SK-N-SH (cell line): ENCODE results near the gene WDR82.

Experiments used
- FOXM1 ChIP-seq: IDR thresholded peaks from 2 replicates; pipeline ENCODE4 v1.4.0; 2012; ENCODE audit warnings: low read depth, mild to moderate bottlenecking
- POLR2AphosphoS5 ChIP-seq: IDR thresholded peaks from 2 replicates; pipeline ENCODE4 v1.6.1; 2012; ENCODE audit warnings: low read depth, low read length
- RFX5 ChIP-seq: IDR thresholded peaks from 2 replicates; pipeline ENCODE4 v1.6.1; 2012; ENCODE audit warnings: mild to moderate bottlenecking, improper control_type of control experiment, low read length
- SIN3A ChIP-seq: IDR thresholded peaks from 2 replicates; pipeline ENCODE4 v1.6.1; 2012; ENCODE audit warnings: low read depth, mild to moderate bottlenecking, low read length, moderate library complexity, borderline replicate concordance
- TF ChIP-seq, protein P1 (sequence below): fragments of 200-600 bp; sonication (generic); IDR thresholded peaks from 2 replicates; pipeline ENCODE4 v1.6.1; 2017; ENCODE audit warnings: antibody characterized with exemption, mild to moderate bottlenecking, moderate library complexity

- TF ChIP-seq RFX5 (no peak), FOXM1 (no peak), SIN3A (no peak), POLR2AphosphoS5 (no peak)
- TF ChIP-seq, protein P1, sequence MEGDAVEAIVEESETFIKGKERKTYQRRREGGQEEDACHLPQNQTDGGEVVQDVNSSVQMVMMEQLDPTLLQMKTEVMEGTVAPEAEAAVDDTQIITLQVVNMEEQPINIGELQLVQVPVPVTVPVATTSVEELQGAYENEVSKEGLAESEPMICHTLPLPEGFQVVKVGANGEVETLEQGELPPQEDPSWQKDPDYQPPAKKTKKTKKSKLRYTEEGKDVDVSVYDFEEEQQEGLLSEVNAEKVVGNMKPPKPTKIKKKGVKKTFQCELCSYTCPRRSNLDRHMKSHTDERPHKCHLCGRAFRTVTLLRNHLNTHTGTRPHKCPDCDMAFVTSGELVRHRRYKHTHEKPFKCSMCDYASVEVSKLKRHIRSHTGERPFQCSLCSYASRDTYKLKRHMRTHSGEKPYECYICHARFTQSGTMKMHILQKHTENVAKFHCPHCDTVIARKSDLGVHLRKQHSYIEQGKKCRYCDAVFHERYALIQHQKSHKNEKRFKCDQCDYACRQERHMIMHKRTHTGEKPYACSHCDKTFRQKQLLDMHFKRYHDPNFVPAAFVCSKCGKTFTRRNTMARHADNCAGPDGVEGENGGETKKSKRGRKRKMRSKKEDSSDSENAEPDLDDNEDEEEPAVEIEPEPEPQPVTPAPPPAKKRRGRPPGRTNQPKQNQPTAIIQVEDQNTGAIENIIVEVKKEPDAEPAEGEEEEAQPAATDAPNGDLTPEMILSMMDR: no peak
Measured at GRCh38 chr3:52324676-52325075, 46.2 kb upstream of the WDR82 start.
